ENCODE data around the gene SLC25A3. TPM values are rescaled to one million over a fixed set of nuclear protein-coding genes. Genes with fewer than 3 reads are reported as not detected.

SLC25A3 gene
- total RNA-seq: 943 and 994 TPM in 2 replicates

DNA sequence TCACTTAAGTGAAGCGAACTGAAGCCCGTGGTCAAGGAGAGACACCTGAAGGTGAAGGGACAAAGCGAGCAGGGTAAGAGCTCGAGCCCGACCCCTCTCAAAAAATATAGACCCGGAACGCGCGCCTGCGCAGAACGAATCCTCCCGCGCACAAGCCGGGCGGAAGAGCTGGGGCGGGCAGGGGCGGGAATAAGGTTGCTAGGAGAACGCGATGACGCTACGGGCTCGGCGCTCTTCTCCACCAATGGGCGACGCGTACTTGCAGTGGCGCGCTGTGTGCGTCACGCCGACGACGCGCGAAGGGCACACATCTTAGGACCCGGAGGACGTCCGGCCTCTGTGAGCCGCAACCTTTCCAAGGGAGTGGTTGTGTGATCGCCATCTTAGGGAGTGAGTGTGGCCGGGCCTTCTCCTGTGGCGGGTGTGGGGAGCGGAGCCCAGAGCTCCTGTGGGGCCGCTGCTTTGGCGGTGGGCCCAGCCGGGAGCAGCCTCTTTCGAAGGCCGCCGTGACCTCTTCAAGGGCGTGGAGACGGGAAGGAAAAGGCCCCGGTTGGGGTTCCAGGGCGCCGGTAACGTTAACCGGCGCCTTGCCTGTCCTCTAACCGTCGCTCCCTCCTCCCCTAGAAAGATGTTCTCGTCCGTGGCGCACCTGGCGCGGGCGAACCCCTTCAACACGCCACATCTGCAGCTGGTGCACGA is at the start of gene SLC25A3:
TSS of gene SLC25A3 (plus strand) at position 336 of the 699 bp plus-strand sequence. CDS start at position 629, 293 bp downstream.

DNA sequence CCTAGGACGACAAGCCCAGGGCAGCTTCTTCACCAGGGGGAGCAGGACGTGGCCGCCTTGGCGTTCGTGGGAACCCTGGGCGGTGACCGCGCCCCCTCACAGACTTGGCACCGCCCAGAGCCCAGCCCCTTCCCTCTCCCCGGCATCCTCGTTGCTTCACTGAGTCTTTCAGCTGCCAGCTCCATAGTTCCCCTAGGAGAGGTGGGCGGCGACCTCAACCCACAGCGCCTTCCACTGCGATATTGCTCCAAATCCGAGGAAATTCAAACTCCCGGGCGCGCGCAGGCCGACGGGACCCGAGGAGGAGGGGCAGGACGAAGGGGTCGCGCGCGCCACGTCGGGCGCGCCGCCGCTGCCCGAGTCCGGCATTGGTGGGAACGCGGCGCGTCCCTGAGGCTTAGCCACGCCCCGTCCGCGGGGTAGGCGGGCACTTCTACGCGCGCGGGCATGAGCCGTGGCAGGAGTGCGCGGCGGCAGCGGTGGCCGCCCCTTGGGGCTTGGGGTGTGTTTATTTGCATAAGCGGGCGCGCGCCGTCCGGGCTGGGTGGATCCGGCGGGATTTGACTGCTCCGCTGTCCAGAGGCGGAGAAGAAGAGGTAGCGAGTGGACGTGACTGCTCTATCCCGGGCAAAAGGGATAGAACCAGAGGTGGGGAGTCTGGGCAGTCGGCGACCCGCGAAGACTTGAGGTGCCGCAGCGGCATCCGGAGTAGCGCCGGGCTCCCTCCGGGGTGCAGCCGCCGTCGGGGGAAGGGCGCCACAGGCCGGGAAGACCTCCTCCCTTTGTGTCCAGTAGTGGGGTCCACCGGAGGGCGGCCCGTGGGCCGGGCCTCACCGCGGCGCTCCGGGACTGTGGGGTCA is 51.5 kb downstream of the SLC25A3 start, which contains the start of the genes APAF1 and IKBIP:
TSS of gene APAF1 (plus strand) at position 579 of the 860 bp plus-strand sequence. CDS start 3,070 bp downstream, outside the sequence.
TSS of gene IKBIP (minus strand) at position 77 of the 860 bp plus-strand sequence. CDS start 87 bp downstream, outside the sequence.

Small RNA genes lying within 50 kb of the gene (small RNA-seq; reads per million reads assigned to genes)
- 143 reads per million, percentile 99 among the genes with 10 or more reads in this experiment for gene SNORA53

Other genes with a start within 250 kb of the SLC25A3 start
- gene TMPO, start 78.1 kb upstream of the SLC25A3 start, total RNA-seq: 237 and 296 TPM in 2 replicates
- 99.3 and 107 TPM in 2 replicates for gene IKBIP, start 51.1 kb downstream of the SLC25A3 start, total RNA-seq
- 48.2 and 49.7 TPM in 2 replicates for gene APAF1, start 51.6 kb downstream of the SLC25A3 start, total RNA-seq

Measured in thoracic aorta endothelial cell (primary cell).